DMS114 treated with DMSO at 0.1 percent for 48 hours (cell line): ENCODE data around the gene LAPTM5.
"Not testable (repeated sequence)": the region's sequence is repeated elsewhere in the genome, so short reads cannot be mapped to it uniquely, and the experiment has no call there.

Experiments used
- DNase-seq: peaks from one replicate; lab custom pipeline; 2025; ENCODE audit not compliant: unreplicated experiment; lab: John Stamatoyannopoulos, UW

The LAPTM5 gene

DNA sequence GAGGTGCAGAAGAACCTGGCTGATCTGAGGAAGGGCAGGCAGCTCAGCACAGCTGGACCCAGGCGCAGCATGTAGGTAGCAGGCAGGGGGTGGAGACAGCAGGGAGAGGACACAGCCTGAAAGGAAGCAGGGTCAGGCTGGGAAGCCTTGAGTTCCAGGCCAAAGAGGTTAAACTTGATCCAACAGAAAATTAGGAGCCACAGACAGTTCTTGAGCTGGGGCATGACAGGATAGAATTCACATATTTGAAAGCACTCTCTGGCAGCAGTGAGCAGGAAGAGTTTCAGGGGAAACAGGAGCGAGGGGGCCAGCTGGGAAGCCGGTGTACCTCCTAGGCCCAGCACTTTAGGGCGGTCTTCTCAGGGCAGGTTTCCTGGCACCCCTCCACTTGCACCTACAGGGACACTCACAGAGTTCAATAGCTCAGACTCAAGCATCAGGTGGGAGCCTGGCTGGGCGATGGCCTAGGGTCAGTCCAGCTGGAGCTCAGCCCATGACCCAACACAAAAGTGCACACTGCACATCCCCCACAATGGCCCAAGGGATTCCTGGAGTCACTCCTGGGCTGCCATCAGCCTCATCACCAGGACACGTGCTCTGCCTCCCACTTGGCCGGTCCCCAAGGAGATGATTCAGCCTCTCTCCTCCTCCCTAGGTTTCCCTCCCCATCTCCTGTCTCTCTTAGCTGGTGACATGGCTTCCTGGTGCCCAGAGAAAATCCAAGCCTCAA, 56.9 kb downstream of the LAPTM5 start:
- DNase-seq, result no peak

DNA sequence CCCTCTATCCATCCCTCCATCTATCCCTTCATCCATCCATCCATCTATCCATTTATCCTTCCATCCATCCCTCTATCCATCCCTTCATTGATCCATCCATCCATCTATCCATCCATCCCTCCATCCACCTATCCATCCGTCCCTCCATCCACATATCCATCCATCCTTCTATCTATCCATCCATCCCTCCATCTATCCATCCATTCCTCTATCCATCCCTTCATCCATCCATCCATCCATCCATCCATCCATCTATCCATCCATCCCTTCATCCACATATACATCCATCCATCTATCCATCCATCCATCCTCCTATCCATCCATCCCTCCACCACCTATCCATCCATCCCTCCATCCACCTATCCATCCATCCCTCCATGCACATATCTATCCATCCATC, 57.8 kb downstream of the LAPTM5 start:
- DNase-seq, result no peak

DNA sequence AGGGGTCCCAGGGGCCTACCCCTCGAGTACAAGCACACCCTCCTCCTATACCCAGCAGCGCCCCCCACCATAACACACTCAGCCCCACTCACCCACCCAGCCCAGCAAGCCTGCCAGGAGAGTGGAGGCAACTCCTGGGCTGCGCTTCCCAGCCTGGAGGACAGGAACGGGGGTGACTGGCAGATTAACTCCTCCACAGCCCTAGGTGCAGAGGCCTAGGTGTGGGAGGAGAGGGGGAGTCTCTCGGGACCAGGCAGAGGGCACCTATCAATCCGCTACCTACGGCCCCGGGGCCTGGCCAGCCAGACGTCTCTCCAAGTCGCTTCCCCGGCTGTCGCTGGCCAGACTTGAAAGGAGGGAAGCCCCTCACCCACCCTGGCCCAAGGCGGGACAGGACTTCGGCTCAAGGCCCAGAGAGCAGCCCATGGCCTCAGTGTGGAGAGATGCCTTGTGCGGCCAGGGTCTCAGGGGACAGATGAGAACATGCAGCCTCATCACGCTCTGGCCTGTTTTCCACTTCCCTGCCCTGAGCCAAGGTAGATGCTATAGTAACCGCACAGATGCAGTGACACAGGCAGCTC, 59.1 kb downstream of the LAPTM5 start:
- DNase-seq, result no peak

DNA sequence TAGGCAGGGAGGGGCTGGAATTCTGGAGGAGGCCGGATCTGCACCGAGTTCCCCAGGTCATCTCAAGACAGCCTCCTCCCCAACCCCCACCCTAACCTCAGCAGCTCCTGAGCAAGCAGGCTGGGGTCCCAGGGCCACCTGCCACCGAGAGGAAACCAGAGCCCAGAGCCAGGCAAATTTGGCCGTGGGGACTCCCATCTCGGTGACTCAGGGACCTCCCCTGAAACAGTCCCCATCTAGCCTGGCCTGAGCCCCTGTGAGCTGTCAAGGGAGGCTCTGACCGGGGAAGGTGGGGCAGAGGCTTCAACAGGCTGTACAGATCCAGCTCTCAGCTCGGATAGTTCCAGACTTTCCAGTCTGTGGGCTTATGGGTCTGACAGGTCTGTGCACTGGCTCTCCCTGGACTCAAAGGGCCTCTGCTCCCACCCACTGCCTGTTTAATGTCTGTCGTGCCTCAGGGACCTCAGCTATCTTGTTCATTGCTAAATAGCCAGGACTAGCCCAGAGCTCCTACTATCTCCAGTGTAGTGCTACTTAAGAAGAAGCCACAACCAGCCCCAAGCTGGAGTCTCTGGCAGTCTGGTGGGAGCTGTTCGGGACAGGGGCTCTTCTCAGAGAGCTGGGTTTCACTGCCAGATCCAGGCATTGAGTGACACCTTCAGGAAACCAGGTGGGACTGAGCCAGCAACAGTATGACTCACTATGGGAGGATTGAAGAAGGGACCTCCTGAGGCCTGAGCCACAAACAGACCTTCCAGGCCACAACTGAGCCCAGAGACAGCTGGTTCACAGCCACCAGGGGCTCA, 59.8 kb downstream of the LAPTM5 start:
- no peak for DNase-seq

DNA sequence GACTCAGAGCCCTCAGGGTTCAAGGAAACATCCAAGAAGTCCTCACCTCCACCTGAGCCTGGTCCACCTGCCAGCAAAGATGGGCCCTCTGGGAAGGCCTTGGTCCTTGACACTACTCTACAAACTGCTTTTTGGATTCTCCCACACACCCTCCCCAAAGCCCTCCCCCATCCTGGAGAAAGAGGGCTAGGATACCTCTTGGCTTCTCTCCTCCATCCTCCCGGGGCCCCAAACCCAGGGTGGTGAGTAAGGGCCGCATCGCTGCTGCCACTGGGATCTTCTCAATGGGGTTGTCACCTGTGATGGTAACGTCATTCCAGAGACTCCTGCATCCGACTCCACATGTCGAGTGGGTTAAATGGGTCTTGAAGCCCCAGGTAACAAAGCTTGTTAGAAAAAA, 60.7 kb downstream of the LAPTM5 start:
- no peak for DNase-seq

DNA sequence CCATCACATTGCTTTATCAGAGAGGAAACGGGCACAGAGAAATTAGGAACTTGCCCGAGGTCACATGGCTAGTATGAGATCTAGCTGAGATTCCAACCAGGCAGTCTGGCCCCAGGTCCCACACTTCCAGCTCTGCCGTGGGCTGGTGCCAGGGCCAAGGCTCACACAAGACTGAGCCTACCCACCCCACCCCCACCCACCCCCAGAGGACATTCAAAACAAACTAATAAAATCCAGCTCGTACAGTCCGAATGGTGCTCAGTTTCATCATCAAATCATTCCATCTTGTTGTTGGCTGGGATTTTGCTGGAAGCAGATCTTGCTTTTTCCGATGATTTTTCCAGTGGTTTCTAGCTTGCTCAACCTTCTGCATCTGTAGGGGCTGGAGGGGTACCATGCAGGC, 62.1 kb downstream of the LAPTM5 start:
- no peak for DNase-seq

DNA sequence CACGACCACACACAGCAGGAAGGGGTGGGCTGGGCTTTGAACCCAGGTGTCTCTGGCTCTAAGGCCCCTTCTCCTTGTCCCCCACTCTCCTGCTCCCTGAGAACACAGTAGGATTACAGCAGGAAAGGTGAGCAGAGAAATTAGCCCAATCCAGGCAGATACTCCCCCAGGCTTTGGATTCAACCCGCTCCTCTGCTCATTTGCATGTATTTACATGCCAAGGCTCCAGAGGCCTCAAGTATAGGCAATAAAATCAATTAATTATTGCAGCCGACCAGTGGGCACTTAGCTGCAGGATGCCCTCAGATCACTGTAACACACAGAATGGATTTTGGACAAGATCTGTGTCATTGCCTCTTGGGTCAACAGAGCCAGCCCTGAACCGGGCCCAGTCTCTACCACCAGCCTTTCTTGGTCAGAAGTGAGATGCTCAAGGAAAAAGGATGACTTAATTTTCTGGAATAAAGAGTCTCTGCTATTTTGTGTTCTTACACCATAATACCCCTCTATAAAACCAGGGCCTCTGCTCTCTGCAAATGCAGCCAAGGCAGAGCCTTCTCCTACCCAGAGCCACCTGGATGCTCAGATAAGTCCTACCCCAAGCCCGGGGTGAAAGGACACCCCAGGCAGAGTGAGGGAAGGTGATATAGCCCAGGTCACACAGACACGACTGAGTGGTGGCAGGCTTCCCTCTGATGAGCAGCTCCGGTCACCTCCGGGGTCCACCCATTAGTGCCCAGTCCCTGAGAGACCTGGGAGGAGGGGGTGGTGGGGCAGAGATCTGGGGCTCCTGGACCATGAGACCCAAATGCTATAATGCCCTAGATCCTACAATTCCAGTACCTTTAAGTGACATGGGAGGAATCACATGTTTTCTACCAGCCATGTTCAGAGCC, 63.0 kb downstream of the LAPTM5 start:
- no peak for DNase-seq

DNA sequence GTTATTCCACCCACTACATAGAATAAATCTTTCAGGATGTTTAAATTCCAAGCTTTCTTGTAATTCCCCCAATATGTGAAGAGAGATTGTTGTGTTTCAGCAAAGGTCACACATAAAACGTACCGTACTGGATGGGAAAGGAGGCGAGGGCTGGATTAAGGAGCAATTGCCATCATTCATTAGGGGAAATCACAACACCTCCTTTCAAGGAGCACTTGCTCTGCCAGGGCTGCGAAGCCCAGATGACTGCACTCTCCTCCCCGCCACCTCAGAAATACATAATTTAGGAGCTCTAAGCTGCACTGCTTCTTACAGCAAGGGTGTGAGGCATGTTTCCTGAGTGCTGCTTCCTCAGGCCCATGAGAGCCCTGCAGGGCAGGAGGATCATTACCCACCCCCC, 63.8 kb downstream of the LAPTM5 start:
- DNase-seq, result no peak

DNA sequence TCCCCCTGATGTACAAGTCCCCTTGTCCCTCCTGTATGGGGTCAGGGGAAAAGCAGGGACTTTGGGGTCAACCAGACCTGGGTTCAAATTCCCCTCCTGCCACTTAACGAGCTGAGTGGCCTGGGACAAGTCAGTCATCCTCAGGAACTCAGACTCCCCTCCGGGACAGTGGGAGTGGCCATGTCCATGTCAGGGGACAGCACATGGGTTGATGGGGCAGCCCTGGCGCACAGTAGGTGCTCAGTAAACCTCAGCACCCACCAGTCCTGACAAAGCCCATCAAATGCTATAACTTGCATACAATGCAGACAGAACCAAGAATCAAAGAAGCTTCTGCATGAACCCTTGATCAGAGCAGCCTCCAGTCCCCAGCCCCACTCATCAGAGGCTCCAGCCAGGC, 64.2 kb downstream of the LAPTM5 start:
- DNase-seq, result no peak

DNA sequence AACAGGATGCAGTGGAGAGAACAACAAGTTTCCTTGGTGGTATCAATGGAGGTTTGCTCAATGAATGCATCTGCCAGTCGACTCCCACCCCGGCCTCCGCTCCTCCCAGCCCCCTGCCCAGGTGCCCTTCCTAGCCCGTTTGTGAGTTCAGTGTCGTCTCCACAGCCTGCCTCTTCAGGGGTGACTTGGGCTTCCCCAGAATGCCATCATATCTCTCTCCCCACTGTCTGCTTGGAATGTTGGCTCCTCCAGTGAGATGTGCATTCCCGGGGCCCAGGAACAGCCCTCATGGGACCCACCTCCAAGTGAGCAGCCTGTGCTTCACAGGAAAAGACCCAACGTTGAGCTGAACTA, 64.6 kb downstream of the LAPTM5 start:
- DNase-seq, result no peak

DNA sequence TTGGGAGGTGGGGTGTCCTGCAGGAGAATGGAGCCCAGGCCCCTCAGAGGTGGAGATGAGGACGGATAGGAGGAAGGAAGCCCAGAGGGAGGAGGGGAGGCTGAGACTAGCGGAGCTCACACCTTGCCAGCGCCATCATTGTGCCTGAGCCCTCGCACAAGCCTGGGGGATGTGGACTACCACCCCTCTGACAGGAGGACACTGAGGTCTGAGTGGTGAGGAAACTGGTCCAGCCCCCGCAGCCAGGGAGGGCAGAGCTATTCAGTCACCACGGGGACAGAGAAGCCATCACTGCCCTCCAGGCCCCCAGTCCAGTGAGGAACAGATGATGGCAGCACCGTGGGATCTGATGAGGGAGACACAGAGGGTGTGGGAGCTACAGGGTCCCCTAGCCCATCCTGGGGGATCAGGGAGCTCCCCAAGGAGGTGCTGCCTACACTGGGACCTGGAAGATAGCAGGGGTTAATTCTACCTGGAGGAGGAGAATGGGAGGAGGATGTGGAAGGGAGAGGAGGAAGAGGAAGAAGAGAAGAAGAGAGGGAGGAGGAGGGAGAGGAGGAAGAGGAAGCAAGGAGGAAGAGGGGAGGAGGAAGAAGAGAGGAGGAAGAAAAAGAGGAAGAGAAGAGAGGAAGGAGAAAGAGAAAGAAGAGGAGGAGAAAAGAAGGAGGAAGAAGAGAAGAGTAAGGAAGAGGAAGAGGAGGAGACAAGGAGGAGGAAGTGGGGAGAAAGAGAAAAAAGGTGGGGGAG, 65.2 kb downstream of the LAPTM5 start:
- DNase-seq, result no peak

DNA sequence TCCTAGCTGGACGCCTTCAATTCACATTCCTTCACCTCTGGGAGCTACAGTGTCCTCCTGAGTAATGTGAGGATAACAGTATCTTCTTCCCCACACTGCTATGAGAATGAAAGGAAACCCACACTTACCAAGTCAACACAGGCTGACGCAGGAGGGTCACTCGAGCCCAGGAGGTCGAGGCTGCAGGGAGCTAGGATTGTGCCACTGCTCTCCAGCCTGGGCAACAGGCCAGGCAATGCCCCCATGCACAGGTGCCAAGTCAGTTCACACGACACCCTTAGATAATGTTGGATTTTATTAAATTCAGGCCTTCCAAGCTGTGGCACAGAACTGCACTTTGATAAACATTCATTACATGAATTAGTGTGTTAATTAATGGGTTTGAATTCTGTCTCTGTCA, 66.1 kb downstream of the LAPTM5 start:
- DNase-seq, result no peak

DNA sequence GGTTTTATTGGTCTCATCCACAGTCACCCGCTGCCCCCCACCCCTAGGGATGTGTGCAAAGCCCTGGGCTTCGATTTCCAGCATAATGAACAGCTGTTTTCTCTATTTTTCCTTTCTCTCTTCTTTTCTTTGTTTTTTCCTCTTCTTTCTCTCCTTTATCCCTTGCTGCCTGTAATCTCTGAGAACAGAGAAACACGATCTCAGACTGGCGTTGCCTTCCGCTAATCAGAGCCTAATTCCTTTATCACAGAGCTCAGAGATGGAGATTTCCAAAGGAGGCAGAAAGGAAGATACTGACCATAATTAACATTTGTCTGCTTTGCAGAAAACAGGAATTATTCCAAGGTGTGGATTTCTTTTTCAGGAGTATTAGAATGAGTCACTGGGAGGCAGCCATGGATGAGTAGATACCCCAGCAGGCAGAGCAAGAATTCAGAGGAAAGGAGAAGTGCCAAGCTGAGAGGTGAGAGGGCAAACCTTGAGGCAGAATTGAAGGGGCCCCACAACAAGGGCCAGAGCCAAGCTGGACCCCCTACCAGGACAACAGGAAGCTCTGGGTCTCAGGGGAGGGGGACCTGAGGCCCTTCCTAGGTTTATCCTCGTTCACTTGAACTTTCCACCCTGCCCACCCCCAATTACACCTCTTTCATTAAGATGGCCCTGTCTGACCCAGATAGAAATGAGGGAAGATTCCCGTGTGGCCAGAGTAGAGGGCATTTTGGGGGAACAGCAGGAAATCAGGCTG, 67.5 kb downstream of the LAPTM5 start:
- no peak for DNase-seq

DNA sequence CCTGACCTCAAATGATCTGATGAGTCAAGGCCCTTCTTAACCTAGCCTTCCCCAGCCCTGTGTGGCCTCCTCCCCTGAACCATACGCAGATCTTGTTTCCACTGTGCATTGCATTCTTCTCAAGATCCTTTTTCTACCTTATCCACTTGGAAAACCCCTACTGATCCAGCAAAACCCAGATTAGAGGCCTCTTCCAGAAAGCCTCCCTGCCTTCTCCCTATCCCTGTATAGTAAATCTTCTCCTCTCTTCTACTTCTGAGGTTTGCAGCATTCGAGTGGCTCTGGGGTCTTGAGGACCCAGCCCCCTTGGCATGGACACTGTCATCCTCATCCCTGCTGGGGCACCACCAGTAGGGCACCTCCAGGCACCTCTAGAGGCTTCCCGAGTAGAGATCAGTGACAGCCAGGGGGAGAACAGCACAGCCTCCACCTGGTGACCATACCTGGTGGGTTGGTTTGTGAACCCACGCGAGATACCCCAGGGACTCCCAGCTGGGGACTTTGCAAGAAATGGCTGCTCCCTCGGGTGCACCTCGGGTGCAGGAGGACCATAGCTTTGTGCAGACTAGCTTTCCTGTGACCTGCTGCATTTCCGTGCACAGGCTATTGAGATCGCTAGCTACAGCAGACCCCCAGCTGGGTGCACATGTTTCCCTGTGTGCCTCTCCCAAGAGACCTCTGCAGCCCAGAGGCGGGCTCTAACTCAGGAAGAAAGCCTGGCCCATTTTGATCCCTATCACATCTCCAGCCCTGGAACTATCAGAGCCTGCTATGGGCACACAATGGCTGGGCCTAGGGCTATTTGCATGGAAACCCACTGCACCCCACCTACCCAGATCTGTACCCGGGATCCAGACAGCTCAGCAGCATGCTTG, 68.4 kb downstream of the LAPTM5 start:
- DNase-seq, result no peak

DNA sequence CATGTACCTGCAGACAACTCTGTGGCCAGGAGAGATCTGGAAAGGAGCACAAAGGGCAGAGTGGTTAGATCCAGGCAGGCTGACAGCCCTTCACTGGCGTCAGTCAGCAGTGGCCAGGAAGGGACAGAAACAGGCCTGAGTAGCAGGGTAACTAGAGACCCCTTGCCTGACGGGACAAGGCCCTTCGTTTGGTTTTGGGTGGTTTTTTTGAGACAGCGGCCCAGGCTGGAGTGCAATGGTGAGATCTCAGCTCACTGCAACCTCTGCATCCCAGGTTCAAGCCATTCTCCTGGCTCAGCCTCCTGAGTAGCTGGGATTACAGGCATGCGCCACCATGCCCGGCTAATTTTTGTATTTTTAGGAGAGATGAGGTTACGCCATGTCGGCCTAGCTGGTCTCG, 69.1 kb downstream of the LAPTM5 start:
- not testable (repeated sequence) for DNase-seq

DNA sequence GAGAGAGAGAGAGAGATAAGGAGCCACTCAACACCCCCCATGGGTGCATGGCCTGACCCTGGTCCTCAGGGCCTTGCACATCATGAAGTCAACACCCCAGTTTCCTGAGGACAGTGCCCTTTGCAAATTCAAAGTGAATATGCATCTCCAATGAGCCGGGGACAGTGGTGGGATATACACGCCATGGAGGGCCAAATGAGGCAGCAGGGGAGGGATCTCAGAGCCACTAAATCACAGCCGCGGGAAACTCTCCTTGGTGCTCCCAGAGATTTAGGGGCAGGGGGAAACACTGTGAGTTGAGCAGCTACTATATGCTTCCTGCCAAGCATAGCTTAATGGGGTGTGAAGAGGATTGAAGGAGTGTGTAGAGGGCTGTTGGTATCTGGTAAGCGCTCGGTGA, 69.7 kb downstream of the LAPTM5 start:
- no peak for DNase-seq

DNA sequence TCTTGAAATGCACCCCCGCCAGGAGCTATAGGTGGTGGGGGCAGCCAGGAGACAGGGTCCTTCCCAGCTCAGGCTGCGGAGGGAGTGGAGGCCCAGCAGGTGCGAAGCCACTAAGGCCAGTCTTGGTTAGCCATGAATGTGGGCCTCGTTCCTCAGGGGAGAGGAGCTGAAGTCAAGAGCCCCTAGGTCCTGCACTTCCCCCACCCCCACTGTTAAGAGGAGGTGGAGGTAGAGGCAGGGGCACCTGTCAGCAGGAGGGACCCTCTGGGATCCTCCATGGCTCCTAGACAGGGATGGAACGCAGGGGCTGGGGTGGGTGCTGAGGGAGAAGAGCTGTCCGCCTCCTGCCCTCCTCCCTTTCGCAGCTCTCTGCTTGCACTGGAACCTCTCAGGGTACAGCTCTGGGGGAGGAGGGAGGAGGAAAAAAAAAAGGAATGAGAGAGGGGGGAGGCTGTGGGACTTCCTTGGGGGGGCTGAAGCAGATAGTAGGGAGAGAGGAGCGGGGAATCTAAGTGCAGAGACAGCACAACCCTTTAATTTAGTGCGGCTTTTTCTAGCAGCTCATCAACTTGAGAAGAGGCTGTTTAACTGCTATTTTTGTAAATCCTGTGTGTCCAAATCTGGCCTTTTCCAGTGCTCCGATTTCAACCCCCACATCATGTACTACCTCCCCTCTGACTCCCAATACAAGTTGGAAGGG, 71.2 kb downstream of the LAPTM5 start:
- no peak for DNase-seq

DNA sequence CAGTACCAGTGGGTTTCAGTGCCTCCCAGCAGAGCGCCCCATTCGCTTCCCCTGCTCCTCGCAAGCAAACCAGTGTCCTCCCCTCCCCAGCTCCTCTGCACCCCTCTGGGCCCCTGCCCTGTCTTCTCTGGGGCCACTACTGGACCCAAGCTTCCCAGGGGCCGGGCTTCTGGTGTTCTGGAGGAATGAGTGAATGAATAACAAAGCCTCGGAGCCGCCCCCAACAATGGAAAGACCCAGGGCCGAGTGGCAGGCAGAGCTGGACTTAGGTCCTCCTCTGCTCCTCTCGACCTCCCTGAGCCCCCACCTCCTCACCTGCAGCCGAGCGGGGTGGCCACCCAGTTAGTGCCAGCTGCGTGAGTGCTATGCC, 71.8 kb downstream of the LAPTM5 start:
- DNase-seq, result no peak
